DMS53 treated with DMSO at 0.1 percent for 48 hours (cell line): ENCODE data around the gene ZNF423.

Experiments
- DNase-seq: peaks from one replicate; lab custom pipeline; 2025; ENCODE audit not compliant: unreplicated experiment; lab: John Stamatoyannopoulos, UW

Gene ZNF423

GRCh38 chr16:49608098-49608497, 247.8 kb downstream of the ZNF423 start:
- no peak for DNase-seq

- no peak for DNase-seq
Measured at GRCh38 chr16:49605536-49606254, 250.2 kb downstream of the ZNF423 start.

- DNase-seq: no peak
Measured at GRCh38 chr16:49604602-49605001, 251.3 kb downstream of the ZNF423 start.

GRCh38 chr16:49603956-49604355, 252.0 kb downstream of the ZNF423 start:
- DNase-seq: no peak

GRCh38 chr16:49602976-49603310, 253.0 kb downstream of the ZNF423 start:
- no peak for DNase-seq

GRCh38 chr16:49602201-49602975, 253.5 kb downstream of the ZNF423 start:
- DNase-seq: no peak

- DNase-seq: no peak
Measured at GRCh38 chr16:49601576-49601975, 254.3 kb downstream of the ZNF423 start.

- DNase-seq: no peak
Measured at GRCh38 chr16:49600976-49601375, 254.9 kb downstream of the ZNF423 start.

- DNase-seq: no peak
Measured at GRCh38 chr16:49600536-49600935, 255.4 kb downstream of the ZNF423 start.

GRCh38 chr16:49599704-49600103, 256.2 kb downstream of the ZNF423 start:
- DNase-seq: no peak

- DNase-seq: no peak
Measured at GRCh38 chr16:49599281-49599680, 256.6 kb downstream of the ZNF423 start.

GRCh38 chr16:49598383-49599170, 257.3 kb downstream of the ZNF423 start:
- no peak for DNase-seq

GRCh38 chr16:49597796-49598195, 258.1 kb downstream of the ZNF423 start:
- no peak for DNase-seq

GRCh38 chr16:49596648-49597291, 259.1 kb downstream of the ZNF423 start:
- DNase-seq: no peak

GRCh38 chr16:49596068-49596467, 259.8 kb downstream of the ZNF423 start:
- DNase-seq: no peak

GRCh38 chr16:49594685-49595498, 261.0 kb downstream of the ZNF423 start:
- DNase-seq: no peak

GRCh38 chr16:49594153-49594552, 261.8 kb downstream of the ZNF423 start:
- DNase-seq: no peak

- DNase-seq: no peak
Measured at GRCh38 chr16:49593424-49594040, 262.4 kb downstream of the ZNF423 start.

- DNase-seq: no peak
Measured at GRCh38 chr16:49592546-49593423, 263.1 kb downstream of the ZNF423 start.
